ENCODE data around the gene ASPHD2. TPM values are rescaled to one million over a fixed set of nuclear protein-coding genes. Genes with fewer than 3 reads are reported as not detected.
A peak's percentile ranks its signal among the peaks of the same experiment; 100 is the strongest.

ASPHD2 gene
- total RNA-seq, 1 experiment from 2014 or later: 7.1 TPM

- no peaks in the 10 kb centered on the region for H3K27me3 ChIP-seq (ENCODE audit: insufficient read depth, low read length)
- no peak for DNase-seq
- H3T11ph ChIP-seq (ENCODE audit: low read length): no peak overlapping the region
- Mint-ChIP-seq H3K4me3 (peak overlapping the region; percentile 14 to 61; a peak in 3 of 5 replicates), H3K36me3 (ENCODE audit: insufficient read depth in 1 of 3, low read depth in 3 of 3) (no peaks in the 10 kb centered on the region), H3K27ac (peak overlapping the region in 1 of 3 experiments; percentile 49; a peak in 1 of 7 replicates), H3K4me1 (peaks cover 15 to 25% of the 10 kb centered on the region in 2 experiments), H3K27me3 (ENCODE audit: low read depth) (peaks cover 38% of the 10 kb centered on the region), H3K9me3 (peaks cover 0 to 10% of the 10 kb centered on the region in 2 experiments; a peak in 4 of 5 replicates)
- no peak overlapping the region for H3K23ac ChIP-seq (ENCODE audit: insufficient read length, low read depth, low read length)
- no peak overlapping the region for H2BK20ac ChIP-seq (ENCODE audit: low read depth, low read length, poor library complexity, severe bottlenecking)
- H3K9me3 ChIP-seq (ENCODE audit: control insufficient read depth, low read depth, low read length): no peaks in the 10 kb centered on the region
- H3K14ac ChIP-seq (ENCODE audit: insufficient read depth, low read length): no peak overlapping the region
- no peaks in the 10 kb centered on the region for H3K79me2 ChIP-seq (ENCODE audit: insufficient read depth, low read length)
- H3K4me2 ChIP-seq (ENCODE audit: insufficient read depth, insufficient read length, low read length): no peak overlapping the region
- H4K8ac ChIP-seq (replicated peaks; ENCODE audit: insufficient read length, low read depth, low read length): no peak overlapping the region
- H3K18ac ChIP-seq (ENCODE audit: insufficient read length, low read depth, low read length): no peak overlapping the region
- H4K5ac ChIP-seq (ENCODE audit: insufficient read length, low read depth, low read length): no peak overlapping the region
- no peak overlapping the region for H2BK12ac ChIP-seq (ENCODE audit: insufficient read length, low read depth, low read length)
- H2BK5ac ChIP-seq (ENCODE audit: insufficient read length, low read length): no peak overlapping the region
- no peak overlapping the region for H3K56ac ChIP-seq (ENCODE audit: insufficient read length, low read depth, low read length)
- no peak overlapping the region for H2AK5ac ChIP-seq (ENCODE audit: insufficient read length, low read length)
- no peak overlapping the region for H3K9ac ChIP-seq (ENCODE audit: extremely low read depth, insufficient read length, low read length)
- H2BK120ac ChIP-seq (ENCODE audit: low read depth, low read length, poor library complexity, severe bottlenecking): no peak overlapping the region
- peaks cover 11% of the 10 kb centered on the region for H3K23me2 ChIP-seq (ENCODE audit: insufficient read length, low read depth, low read length, poor library complexity, severe bottlenecking)
- no peaks in the 10 kb centered on the region for H3K79me1 ChIP-seq (ENCODE audit: insufficient read depth, low read depth, low read length, poor library complexity, severe bottlenecking)
- no peaks in the 10 kb centered on the region for H4K20me1 ChIP-seq (ENCODE audit: control insufficient read depth, insufficient read depth, insufficient read length)
- H4K91ac ChIP-seq (ENCODE audit: insufficient read length, low read depth, low read length): no peak overlapping the region
- TF ChIP-seq, protein P1, sequence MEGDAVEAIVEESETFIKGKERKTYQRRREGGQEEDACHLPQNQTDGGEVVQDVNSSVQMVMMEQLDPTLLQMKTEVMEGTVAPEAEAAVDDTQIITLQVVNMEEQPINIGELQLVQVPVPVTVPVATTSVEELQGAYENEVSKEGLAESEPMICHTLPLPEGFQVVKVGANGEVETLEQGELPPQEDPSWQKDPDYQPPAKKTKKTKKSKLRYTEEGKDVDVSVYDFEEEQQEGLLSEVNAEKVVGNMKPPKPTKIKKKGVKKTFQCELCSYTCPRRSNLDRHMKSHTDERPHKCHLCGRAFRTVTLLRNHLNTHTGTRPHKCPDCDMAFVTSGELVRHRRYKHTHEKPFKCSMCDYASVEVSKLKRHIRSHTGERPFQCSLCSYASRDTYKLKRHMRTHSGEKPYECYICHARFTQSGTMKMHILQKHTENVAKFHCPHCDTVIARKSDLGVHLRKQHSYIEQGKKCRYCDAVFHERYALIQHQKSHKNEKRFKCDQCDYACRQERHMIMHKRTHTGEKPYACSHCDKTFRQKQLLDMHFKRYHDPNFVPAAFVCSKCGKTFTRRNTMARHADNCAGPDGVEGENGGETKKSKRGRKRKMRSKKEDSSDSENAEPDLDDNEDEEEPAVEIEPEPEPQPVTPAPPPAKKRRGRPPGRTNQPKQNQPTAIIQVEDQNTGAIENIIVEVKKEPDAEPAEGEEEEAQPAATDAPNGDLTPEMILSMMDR (conservative IDR thresholded peaks at IDR 0.05): no peak
- H3K4ac ChIP-seq (ENCODE audit: low read depth, low read length): no peak overlapping the region
- H2AFZ ChIP-seq (ENCODE audit: low read length): no peak overlapping the region
- H3K4me1 ChIP-seq (ENCODE audit: insufficient read depth, low read length): no peaks in the 10 kb centered on the region; the same call in 1 of the 2 replicates
- H3K27ac ChIP-seq (ENCODE audit: insufficient read length, low read depth, low read length): no peak overlapping the region
- H2BK15ac ChIP-seq (ENCODE audit: low read depth, low read length): no peak overlapping the region
Measured at GRCh38 chr22:26426924-26427323, 2.1 kb upstream of the ASPHD2 start.
